Ishikawa (cell line): ENCODE measurements around the gene SLC5A12.

Experiments
- RAD21 ChIP-seq: IDR thresholded peaks from 2 replicates; pipeline ENCODE4 v1.6.1; 2012; ENCODE audit warnings: low read depth
- ZBTB7A ChIP-seq: IDR thresholded peaks from 2 replicates; pipeline ENCODE4 v1.6.1; 2012; ENCODE audit warnings: low read depth

DNA sequence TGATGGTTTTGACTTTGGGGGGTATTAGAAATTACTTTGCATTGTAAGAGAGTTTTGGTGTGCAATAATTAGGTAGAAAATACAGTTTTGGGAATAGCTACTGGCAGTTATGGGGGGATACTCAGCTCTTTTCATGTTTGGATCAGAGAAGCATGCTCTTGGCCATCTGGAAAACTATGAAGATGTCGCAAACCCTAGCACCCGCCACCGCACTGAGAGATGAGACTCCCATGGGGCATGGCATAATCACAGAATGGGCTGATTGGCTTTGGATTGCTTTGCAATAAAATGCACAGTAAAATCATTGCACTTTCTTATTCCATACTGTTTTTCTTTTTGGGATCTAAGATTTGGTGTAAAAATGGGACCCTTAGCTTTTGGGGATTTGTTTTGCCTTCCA, 43.5 kb upstream of the SLC5A12 start:
- TF ChIP-seq RAD21 (no peak), ZBTB7A (no peak)
